ENCODE measurements around the gene PIRT.

DNA sequence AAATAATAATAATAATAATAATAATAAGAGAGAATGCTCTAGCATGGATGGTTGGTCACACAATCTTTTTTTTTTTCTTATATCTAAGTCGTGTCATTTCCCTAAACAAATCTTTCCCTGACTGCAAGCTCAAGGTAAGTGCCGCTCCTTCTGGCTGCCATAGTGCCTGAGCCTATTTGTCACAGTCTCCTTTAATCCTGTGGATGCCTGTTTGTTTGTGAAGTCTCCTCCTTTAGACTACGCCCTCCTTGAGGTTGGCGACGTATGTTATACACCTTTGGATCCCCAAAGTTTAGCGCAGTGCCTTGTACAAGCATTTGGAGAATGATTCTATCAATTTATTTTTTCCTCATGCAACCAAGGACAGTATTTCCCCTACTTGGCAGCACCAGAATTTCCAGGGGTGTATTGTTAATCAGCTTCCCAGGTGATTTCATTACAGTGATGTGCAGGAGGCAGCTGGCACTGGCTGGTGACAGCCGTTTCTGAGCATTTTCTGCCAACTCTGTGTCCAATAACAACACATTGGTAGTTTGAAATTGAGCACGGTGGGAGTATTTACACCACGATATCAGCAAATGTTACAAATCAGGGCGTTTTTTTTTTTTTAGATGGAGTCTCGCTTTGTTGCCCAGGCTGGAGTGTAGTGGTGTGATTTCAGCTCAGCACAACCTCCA, 60.6 kb downstream of the PIRT start:
- TF ChIP-seq, protein P1, sequence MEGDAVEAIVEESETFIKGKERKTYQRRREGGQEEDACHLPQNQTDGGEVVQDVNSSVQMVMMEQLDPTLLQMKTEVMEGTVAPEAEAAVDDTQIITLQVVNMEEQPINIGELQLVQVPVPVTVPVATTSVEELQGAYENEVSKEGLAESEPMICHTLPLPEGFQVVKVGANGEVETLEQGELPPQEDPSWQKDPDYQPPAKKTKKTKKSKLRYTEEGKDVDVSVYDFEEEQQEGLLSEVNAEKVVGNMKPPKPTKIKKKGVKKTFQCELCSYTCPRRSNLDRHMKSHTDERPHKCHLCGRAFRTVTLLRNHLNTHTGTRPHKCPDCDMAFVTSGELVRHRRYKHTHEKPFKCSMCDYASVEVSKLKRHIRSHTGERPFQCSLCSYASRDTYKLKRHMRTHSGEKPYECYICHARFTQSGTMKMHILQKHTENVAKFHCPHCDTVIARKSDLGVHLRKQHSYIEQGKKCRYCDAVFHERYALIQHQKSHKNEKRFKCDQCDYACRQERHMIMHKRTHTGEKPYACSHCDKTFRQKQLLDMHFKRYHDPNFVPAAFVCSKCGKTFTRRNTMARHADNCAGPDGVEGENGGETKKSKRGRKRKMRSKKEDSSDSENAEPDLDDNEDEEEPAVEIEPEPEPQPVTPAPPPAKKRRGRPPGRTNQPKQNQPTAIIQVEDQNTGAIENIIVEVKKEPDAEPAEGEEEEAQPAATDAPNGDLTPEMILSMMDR (IDR thresholded peaks at IDR 0.05; ENCODE audit: low read length): no peak
- TF ChIP-seq EZH2 (IDR thresholded peaks at IDR 0.05; ENCODE audit: borderline replicate concordance, low read length): no peak
